ENCODE results near the gene GGA1. TPM values are rescaled to one million over a fixed set of nuclear protein-coding genes. Genes with fewer than 3 reads are reported as not detected.

The GGA1 gene
- total and polyA plus RNA-seq, 11 donors = 22.7 to 45.7 (median 27.4) TPM

GRCh38 chr22:37681556-37682049 is 73.0 kb downstream of the GGA1 start:
- TF ChIP-seq CTCF (IDR thresholded peaks at IDR 0.05) = peak; percentile 81 to 93 (median 86)
- TF ChIP-seq POLR2A (IDR thresholded peaks at IDR 0.05) = no peak
- Histone ChIP-seq H3K9me3 (no peaks in the 10 kb centered on the region), H3K27me3 (no peaks in the 10 kb centered on the region), H3K4me3 (no peak overlapping the region), H3K36me3 (peaks cover 0 to 34% (median 28%) of the 10 kb centered on the region in 9 donors), H3K4me1 (peaks cover 3 to 34% (median 22%) of the 10 kb centered on the region in 12 donors), H3K27ac (no peak overlapping the region)
- DNase-seq (peak; percentile 68 to 82 (median 76)), ATAC-seq (peak; percentile 28 to 58 (median 40))
- 19 to 31% (median 22%) methylated on average over 6 of the region's 6 CpGs for WGBS, 4 donors
- intact Hi-C loops (cut with DNase I) = loop anchor here in 9 of 10 donors (1.0 to 10.0 kb wide), 8 partner anchors 21 to 113 kb away; no protein-coding TSS in a partner anchor

Other genes starting within 250 kb of the GGA1 start
- gene ELFN2, start 181.4 kb upstream of the GGA1 start, total RNA-seq = under 1 TPM in 5 of 9 donors, not detected in 4; 0.02 to 0.72 (median 0.06) TPM
- under 1 TPM; 0.01 to 0.04 TPM for gene ELFN2, start 181.4 kb upstream of the GGA1 start, polyA plus RNA-seq
- 10 to 100 TPM in 4 of 9 donors, 1 to 10 TPM in 5; 5.8 to 25.6 (median 9.6) TPM for gene MFNG, start 122.5 kb upstream of the GGA1 start, total RNA-seq
- gene MFNG, start 122.5 kb upstream of the GGA1 start, polyA plus RNA-seq = 10 to 100 TPM in 1 of 2 donors, 1 to 10 TPM in 1; 7.1 to 16.3 TPM
- 10 to 100 TPM in 3 of 9 donors, 1 to 10 TPM in 6; 5.2 to 12.6 (median 8.1) TPM for gene CARD10, start 89.4 kb upstream of the GGA1 start, total RNA-seq
- 10 to 100 TPM in 1 of 2 donors, 1 to 10 TPM in 1; 7.8 to 13.9 TPM for gene CARD10, start 89.4 kb upstream of the GGA1 start, polyA plus RNA-seq
- 10 to 100 TPM; 11.9 to 34.9 (median 23.8) TPM for gene CDC42EP1, start 48.4 kb upstream of the GGA1 start, total RNA-seq
- 10 to 100 TPM; 10.4 to 17.7 TPM for gene CDC42EP1, start 48.4 kb upstream of the GGA1 start, polyA plus RNA-seq
- gene LGALS2, start 28.7 kb upstream of the GGA1 start, total RNA-seq = 10 to 100 TPM in 1 of 9 donors, 1 to 10 TPM in 1, not detected in 7; 5.3 to 10.3 TPM
- gene LGALS2, start 28.7 kb upstream of the GGA1 start, polyA plus RNA-seq = under 1 TPM in 1 of 2 donors, not detected in 1; 0.17 TPM
- gene SH3BP1, start 30.8 kb downstream of the GGA1 start, total RNA-seq = 10 to 100 TPM in 1 of 9 donors, 1 to 10 TPM in 6, under 1 TPM in 2; 0.44 to 19.7 (median 2.0) TPM
- 1 to 10 TPM in 1 of 2 donors, under 1 TPM in 1; 1.00 to 2.2 TPM for gene SH3BP1, start 30.8 kb downstream of the GGA1 start, polyA plus RNA-seq
- gene PDXP, start 49.9 kb downstream of the GGA1 start, total RNA-seq = 10 to 100 TPM; 15.2 to 33.1 (median 25.9) TPM
- gene PDXP, start 49.9 kb downstream of the GGA1 start, polyA plus RNA-seq = 10 to 100 TPM; 12.8 to 36.4 TPM
- gene LGALS1, start 66.8 kb downstream of the GGA1 start, total RNA-seq = 1,000 to 10,000 TPM in 3 of 9 donors, 100 to 1,000 TPM in 6; 722 to 2,034 (median 903) TPM
- gene LGALS1, start 66.8 kb downstream of the GGA1 start, polyA plus RNA-seq = 1,000 to 10,000 TPM; 1,230 to 2,204 TPM
- gene NOL12, start 77.5 kb downstream of the GGA1 start, total RNA-seq = 10 to 100 TPM in 8 of 9 donors, 1 to 10 TPM in 1; 8.0 to 16.3 (median 13.8) TPM
- gene NOL12, start 77.5 kb downstream of the GGA1 start, polyA plus RNA-seq = 10 to 100 TPM; 16.8 to 29.2 TPM
- 100 to 1,000 TPM in 4 of 9 donors, 10 to 100 TPM in 5; 67.9 to 147 (median 94.7) TPM for gene TRIOBP, start 88.2 kb downstream of the GGA1 start, total RNA-seq
- gene TRIOBP, start 88.2 kb downstream of the GGA1 start, polyA plus RNA-seq = 100 to 1,000 TPM in 1 of 2 donors, 10 to 100 TPM in 1; 54.9 to 119 TPM
- 10 to 100 TPM; 25.2 to 83.6 (median 39.7) TPM for gene GCAT, start 199.1 kb downstream of the GGA1 start, total RNA-seq
- 10 to 100 TPM; 26.7 to 53.4 TPM for gene GCAT, start 199.1 kb downstream of the GGA1 start, polyA plus RNA-seq
- gene GALR3, start 214.5 kb downstream of the GGA1 start, total RNA-seq = not detected
- gene GALR3, start 214.5 kb downstream of the GGA1 start, polyA plus RNA-seq = not detected
- gene ANKRD54, start 235.5 kb downstream of the GGA1 start, total RNA-seq = 10 to 100 TPM; 11.6 to 44.6 (median 15.9) TPM
- 10 to 100 TPM; 15.7 to 20.4 TPM for gene ANKRD54, start 235.5 kb downstream of the GGA1 start, polyA plus RNA-seq
- 100 to 1,000 TPM; 237 to 456 (median 369) TPM for gene EIF3L, start 240.6 kb downstream of the GGA1 start, total RNA-seq
- gene EIF3L, start 240.6 kb downstream of the GGA1 start, polyA plus RNA-seq = 100 to 1,000 TPM; 111 to 284 TPM

Data from heart left ventricle (tissue), 16 donors.